WTC11 (cell line): ENCODE measurements around the gene SLC6A9.

ENCODE experiments used
- CTCF ChIP-seq: fragments of 200-600 bp; IDR thresholded peaks from 2 replicates; pipeline ENCODE4 v1.8.0; 2022; ENCODE audit warnings: antibody characterized with exemption
- MLX ChIP-seq: sonication (generic); formaldehyde crosslinking; IDR thresholded peaks from 2 replicates; pipeline ENCODE4 v1.8.1; 2023; ENCODE audit warnings: mild to moderate bottlenecking, missing genetic modification reagents, moderate library complexity
- NR2C2 ChIP-seq: sonication (generic); formaldehyde crosslinking; IDR thresholded peaks from 2 replicates; pipeline ENCODE4 v1.8.0; 2022; ENCODE audit warnings: mild to moderate bottlenecking, missing genetic modification reagents
- NR3C1 ChIP-seq: sonication (generic); formaldehyde crosslinking; conservative IDR thresholded peaks from 2 replicates; pipeline ENCODE4 v1.8.1; 2023; ENCODE audit warnings: low read depth, mild to moderate bottlenecking, missing genetic modification reagents
- OVOL2 ChIP-seq: fragments of 250-450 bp; sonication (Bioruptor Pico); IDR thresholded peaks from 2 replicates; pipeline ENCODE4 v1.9.0; 2021; ENCODE audit warnings: mild to moderate bottlenecking, borderline replicate concordance
- USF1 ChIP-seq: sonication (generic); formaldehyde crosslinking; IDR thresholded peaks from 2 replicates; pipeline ENCODE4 v1.8.0; 2022; ENCODE audit warnings: mild to moderate bottlenecking, missing genetic modification reagents
- TF ChIP-seq, protein P1 (sequence below): sonication (generic); formaldehyde crosslinking; IDR thresholded peaks from 2 replicates; pipeline ENCODE4 v1.8.0; 2023; ENCODE audit warnings: mild to moderate bottlenecking, missing genetic modification reagents

DNA sequence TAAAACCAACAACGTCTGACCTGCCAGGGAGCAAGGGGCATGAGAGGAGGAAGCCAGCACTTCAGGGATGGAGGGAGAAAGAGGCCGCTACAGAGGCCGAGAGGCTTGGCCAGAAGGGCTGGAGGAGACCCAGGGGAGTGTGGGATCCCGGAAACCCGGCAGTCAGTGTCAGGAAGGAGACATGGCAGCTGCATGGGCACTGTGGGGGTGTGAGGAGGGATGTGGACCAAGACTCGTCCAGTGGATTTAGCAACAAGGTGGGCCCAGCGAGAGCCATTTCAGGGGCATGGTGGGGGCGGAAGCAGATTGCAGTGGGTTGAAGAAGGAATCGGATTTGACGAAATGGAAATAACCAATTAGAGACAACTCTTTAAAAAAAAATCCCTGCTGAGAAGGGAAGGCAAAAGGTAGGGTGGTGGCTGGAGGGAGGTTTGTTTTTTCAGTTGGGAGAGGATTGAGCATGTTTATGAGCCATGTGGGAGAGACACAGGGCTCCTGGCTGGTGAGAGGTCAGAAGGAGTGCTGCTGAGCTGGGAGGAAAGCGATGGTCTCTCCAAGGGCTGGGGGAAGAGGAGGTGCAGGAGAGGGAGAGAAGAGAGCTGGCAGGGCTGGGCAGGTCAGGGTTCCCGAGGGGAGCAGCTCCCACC lies 47.9 kb downstream of the SLC6A9 start:
- TF ChIP-seq OVOL2 (CRISPR knock-in tag) (no peak), NR2C2 (no peak), MLX (CRISPR knock-in tag) (no peak), CTCF (no peak), USF1 (no peak), NR3C1 (CRISPR knock-in tag) (no peak)
- TF ChIP-seq, protein P1, sequence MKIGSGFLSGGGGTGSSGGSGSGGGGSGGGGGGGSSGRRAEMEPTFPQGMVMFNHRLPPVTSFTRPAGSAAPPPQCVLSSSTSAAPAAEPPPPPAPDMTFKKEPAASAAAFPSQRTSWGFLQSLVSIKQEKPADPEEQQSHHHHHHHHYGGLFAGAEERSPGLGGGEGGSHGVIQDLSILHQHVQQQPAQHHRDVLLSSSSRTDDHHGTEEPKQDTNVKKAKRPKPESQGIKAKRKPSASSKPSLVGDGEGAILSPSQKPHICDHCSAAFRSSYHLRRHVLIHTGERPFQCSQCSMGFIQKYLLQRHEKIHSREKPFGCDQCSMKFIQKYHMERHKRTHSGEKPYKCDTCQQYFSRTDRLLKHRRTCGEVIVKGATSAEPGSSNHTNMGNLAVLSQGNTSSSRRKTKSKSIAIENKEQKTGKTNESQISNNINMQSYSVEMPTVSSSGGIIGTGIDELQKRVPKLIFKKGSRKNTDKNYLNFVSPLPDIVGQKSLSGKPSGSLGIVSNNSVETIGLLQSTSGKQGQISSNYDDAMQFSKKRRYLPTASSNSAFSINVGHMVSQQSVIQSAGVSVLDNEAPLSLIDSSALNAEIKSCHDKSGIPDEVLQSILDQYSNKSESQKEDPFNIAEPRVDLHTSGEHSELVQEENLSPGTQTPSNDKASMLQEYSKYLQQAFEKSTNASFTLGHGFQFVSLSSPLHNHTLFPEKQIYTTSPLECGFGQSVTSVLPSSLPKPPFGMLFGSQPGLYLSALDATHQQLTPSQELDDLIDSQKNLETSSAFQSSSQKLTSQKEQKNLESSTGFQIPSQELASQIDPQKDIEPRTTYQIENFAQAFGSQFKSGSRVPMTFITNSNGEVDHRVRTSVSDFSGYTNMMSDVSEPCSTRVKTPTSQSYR, result no peak
